Type B pancreatic cell (in vitro differentiated cells): ENCODE data around the gene NSG2. TPM values are rescaled to one million over a fixed set of nuclear protein-coding genes. Genes with fewer than 3 reads are reported as not detected.

Source experiments
- DNase-seq: peaks from one replicate; pipeline ENCODE4 v3.0.0; 2021; ENCODE audit warnings: mixed read lengths; ENCODE audit not compliant: unreplicated experiment; ENCODE audit errors: extremely low spot score
- H3K27ac Mint-ChIP-seq: 2 replicates; pipeline ENCODE4 v1.8.0; 2021; ENCODE audit warnings: mild to moderate bottlenecking, mixed read lengths
- H3K27me3 Mint-ChIP-seq: 2 replicates; pipeline ENCODE4 v1.8.0; 2021; ENCODE audit warnings: mixed read lengths
- H3K36me3 Mint-ChIP-seq: 2 replicates; pipeline ENCODE4 v1.8.0; 2021; ENCODE audit warnings: mixed read lengths
- H3K4me1 Mint-ChIP-seq: one replicate; pipeline ENCODE4 v1.8.0; 2021; ENCODE audit warnings: mixed read lengths; ENCODE audit not compliant: unreplicated experiment
- H3K4me3 Mint-ChIP-seq: 2 replicates; pipeline ENCODE4 v1.8.0; 2021; ENCODE audit warnings: mild to moderate bottlenecking, mixed read lengths
- H3K9me3 Mint-ChIP-seq: 2 replicates; pipeline ENCODE4 v1.8.0; 2021; ENCODE audit warnings: mixed read lengths
- CTCF ChIP-seq: fragments of 200-600 bp; sonication (generic); conservative IDR thresholded peaks from 2 replicates; pipeline ENCODE4 v1.5.0; 2021; ENCODE audit warnings: antibody characterized with exemption, mild to moderate bottlenecking
- long read RNA-seq: library from polyadenylated mRNA; unstranded; transcript quantifications from one replicate; pipeline ENCODE4 v2.0.0, GENCODE V29; 2020
- total RNA-seq: library from RNA; stranded (reverse); gene quantifications from 2 replicates; pipeline ENCODE4 v1.2.1, GENCODE V29; 2021; ENCODE audit warnings: low replicate concordance

NSG2 gene
- 3.1 and 3.9 TPM in 2 replicates for total RNA-seq
- long read RNA-seq, partial matches to known transcripts: 0 of 7 reads
- long read RNA-seq, other reads (novel, unspliced or antisense): 7 of 7 reads

GRCh38 chr5:174045470-174046025 is at the start of gene NSG2:
Gene NSG2, plus strand, starts transcription at chr5:174045706. Its CDS starts 1,050 bp downstream, at chr5:174046756.
- Mint-ChIP-seq H3K27me3 (peaks cover 42% of the 10 kb centered on the region), H3K4me3 (peak within 1 kb of the TSS; percentile 76), H3K9me3 (no peaks in the 10 kb centered on the region), H3K27ac (no peak within 1 kb of the TSS), H3K4me1 (no peaks in the 10 kb centered on the region), H3K36me3 (no peaks in the 10 kb centered on the region)
- peak; percentile 91 for DNase-seq
- peak; percentile 87 for TF ChIP-seq CTCF

GRCh38 chr5:173997331-173997730 is 48.2 kb upstream of the NSG2 start:
- H3K27me3 Mint-ChIP-seq: peaks cover 23% of the 10 kb centered on the region
- no peak for TF ChIP-seq CTCF
- H3K9me3 Mint-ChIP-seq: no peaks in the 10 kb centered on the region
- DNase-seq: no peak
- H3K4me1 Mint-ChIP-seq: no peaks in the 10 kb centered on the region
- H3K27ac Mint-ChIP-seq: no peak overlapping the region
- no peak overlapping the region for H3K4me3 Mint-ChIP-seq
- H3K36me3 Mint-ChIP-seq: no peaks in the 10 kb centered on the region

DNA sequence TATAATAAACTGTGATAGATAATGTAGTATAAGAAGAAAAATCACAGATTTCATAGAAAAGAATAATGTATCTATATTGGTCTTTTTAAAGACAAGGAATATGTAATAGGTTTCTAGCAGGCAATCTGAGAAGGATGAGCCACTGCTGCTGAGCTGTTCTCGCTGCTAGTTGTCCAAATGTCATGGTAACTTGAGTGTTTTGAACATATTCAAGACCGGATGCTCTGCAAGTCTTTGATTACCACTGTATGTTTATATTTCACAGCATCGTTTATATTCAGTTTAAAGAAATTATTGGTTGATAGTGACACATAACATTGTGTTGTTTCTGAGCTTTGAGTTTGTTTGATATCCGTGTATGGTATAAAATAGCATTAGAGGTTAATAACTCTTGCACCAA is 47.0 kb upstream of the NSG2 start:
- Mint-ChIP-seq H3K4me1 (no peaks in the 10 kb centered on the region), H3K27me3 (peaks cover 29% of the 10 kb centered on the region), H3K4me3 (no peak overlapping the region), H3K9me3 (no peaks in the 10 kb centered on the region), H3K27ac (no peak overlapping the region), H3K36me3 (no peaks in the 10 kb centered on the region)
- no peak for DNase-seq
- TF ChIP-seq CTCF: no peak

GRCh38 chr5:174000076-174000475 is 45.4 kb upstream of the NSG2 start:
- no peak for TF ChIP-seq CTCF
- Mint-ChIP-seq H3K4me1 (no peaks in the 10 kb centered on the region), H3K4me3 (no peak overlapping the region), H3K27ac (no peak overlapping the region), H3K9me3 (no peaks in the 10 kb centered on the region), H3K27me3 (peaks cover 32% of the 10 kb centered on the region), H3K36me3 (no peaks in the 10 kb centered on the region)
- no peak for DNase-seq

GRCh38 chr5:174003795-174004194 is 41.7 kb upstream of the NSG2 start:
- Mint-ChIP-seq H3K27me3 (peaks cover 14% of the 10 kb centered on the region), H3K4me3 (no peak overlapping the region), H3K9me3 (no peaks in the 10 kb centered on the region), H3K4me1 (no peaks in the 10 kb centered on the region), H3K36me3 (no peaks in the 10 kb centered on the region), H3K27ac (no peak overlapping the region)
- DNase-seq: no peak
- TF ChIP-seq CTCF: no peak
